Activated CD4-positive, alpha-beta T cell treated with anti-CD3 and anti-CD28 coated beads, Interleukin-2, amount 50 U/mL, for 4 hours (primary cell): Measurements from ENCODE around the gene NT5C2.

Experiments used
- DNase-seq, 2 experiments: peaks; one replicate each; pipeline ENCODE4 v3.0.0-alpha.2; 2020

Gene NT5C2

GRCh38 chr10:103053659-103054581 lies 139.2 kb downstream of the NT5C2 start:
- DNase-seq: peak; percentile 6 to 13

- DNase-seq: no peak
These were observed 143.8 kb downstream of the NT5C2 start for GRCh38 chr10:103049237-103049636.

GRCh38 chr10:103047381-103047780 lies 145.7 kb downstream of the NT5C2 start:
- DNase-seq: no peak

GRCh38 chr10:103045961-103046360 lies 147.1 kb downstream of the NT5C2 start:
- no peak for DNase-seq

- DNase-seq: no peak
These were observed 148.1 kb downstream of the NT5C2 start for GRCh38 chr10:103044942-103045489.

GRCh38 chr10:103042908-103043307 lies 150.2 kb downstream of the NT5C2 start:
- DNase-seq: no peak

- no peak for DNase-seq
These were observed 150.9 kb downstream of the NT5C2 start for GRCh38 chr10:103042129-103042528.

- no peak for DNase-seq
These were observed 151.7 kb downstream of the NT5C2 start for GRCh38 chr10:103041391-103041790.

GRCh38 chr10:103040418-103040817 lies 152.7 kb downstream of the NT5C2 start:
- DNase-seq: no peak

- DNase-seq: no peak
These were observed 154.5 kb downstream of the NT5C2 start for GRCh38 chr10:103038570-103038969.
